MM.1S (cell line): ENCODE data around the gene ABCC1.

Experiments used
- DNase-seq: peaks from one replicate; pipeline ENCODE4 v3.0.0-alpha.2; 2015
- H2AFZ ChIP-seq: fragments of 300-600 bp; sonication (generic); 2 replicates; pipeline ENCODE4 v1.6.0; 2016; ENCODE audit warnings: antibody characterized with exemption, low read length
- H3F3A ChIP-seq: fragments of 300-600 bp; sonication (generic); 2 replicates; pipeline ENCODE4 v1.6.1; 2016; ENCODE audit warnings: mild to moderate bottlenecking, antibody characterized with exemption, low read length, moderate library complexity, mixed read lengths; ENCODE audit not compliant: insufficient read depth
- H3K27ac ChIP-seq: fragments of 300-600 bp; sonication (generic); 2 replicates; pipeline ENCODE4 v1.5.1; 2016; ENCODE audit warnings: mild to moderate bottlenecking, low read length
- H3K27me3 ChIP-seq: fragments of 300-600 bp; sonication (generic); replicated peaks from 2 replicates; pipeline ENCODE4 v1.6.0; 2016; ENCODE audit warnings: low read length; ENCODE audit not compliant: insufficient read depth
- H3K36me3 ChIP-seq: fragments of 300-600 bp; sonication (generic); replicated peaks from 2 replicates; pipeline ENCODE4 v1.6.1; 2016; ENCODE audit warnings: mild to moderate bottlenecking, low read length, mixed read lengths; ENCODE audit not compliant: insufficient read depth
- H3K4me1 ChIP-seq: fragments of 300-600 bp; sonication (generic); 2 replicates; pipeline ENCODE4 v1.6.1; 2016; ENCODE audit warnings: low read length, mixed read lengths
- H3K4me2 ChIP-seq: fragments of 300-600 bp; sonication (generic); 2 replicates; pipeline ENCODE4 v1.6.0; 2016; ENCODE audit warnings: low read depth, low read length
- H3K4me3 ChIP-seq: fragments of 300-600 bp; sonication (generic); 2 replicates; pipeline ENCODE4 v1.5.1; 2016; ENCODE audit warnings: low read length, mixed read lengths
- H3K79me2 ChIP-seq: fragments of 300-600 bp; sonication (generic); 2 replicates; pipeline ENCODE4 v1.6.1; 2016; ENCODE audit warnings: mixed run types, low read length, mixed read lengths
- H3K9ac ChIP-seq: fragments of 300-600 bp; sonication (generic); 2 replicates; pipeline ENCODE4 v1.6.1; 2016; ENCODE audit warnings: low read length, mixed read lengths
- H3K9me2 ChIP-seq: fragments of 300-600 bp; sonication (generic); replicated peaks from 2 replicates; pipeline ENCODE4 v1.6.1; 2016; ENCODE audit warnings: mild to moderate bottlenecking, low read length, mixed read lengths; ENCODE audit not compliant: insufficient read depth
- H3K9me3 ChIP-seq: fragments of 300-600 bp; sonication (generic); replicated peaks from 2 replicates; pipeline ENCODE4 v1.6.1; 2016; ENCODE audit warnings: mild to moderate bottlenecking, low read length, mixed read lengths; ENCODE audit not compliant: insufficient read depth
- H4K20me1 ChIP-seq: fragments of 300-600 bp; sonication (generic); 2 replicates; pipeline ENCODE4 v1.6.1; 2016; ENCODE audit warnings: mild to moderate bottlenecking, low read length, moderate library complexity, mixed read lengths; ENCODE audit not compliant: insufficient read depth
- CTCF ChIP-seq: fragments of 300-600 bp; sonication (generic); IDR thresholded peaks from 2 replicates; pipeline ENCODE4 v1.5.1; 2016; ENCODE audit warnings: antibody characterized with exemption, low read length, mixed read lengths
- EZH2 ChIP-seq: fragments of 300-600 bp; sonication (generic); optimal IDR thresholded peaks from 2 replicates; pipeline ENCODE3; 2017; ENCODE audit warnings: low read depth, mild to moderate bottlenecking, antibody characterized with exemption, low read length, mixed read lengths
- EZH2phosphoT487 ChIP-seq: fragments of 300-600 bp; sonication (generic); IDR thresholded peaks from 2 replicates; pipeline ENCODE4 v1.6.1; 2018; ENCODE audit warnings: antibody characterized with exemption, low read length

ABCC1 gene

GRCh38 chr16:16007743-16008111 lies 58.3 kb downstream of the ABCC1 start:
- Histone ChIP-seq H3K4me1 (peaks cover 15% of the 10 kb centered on the region), H3K27me3 (no peaks in the 10 kb centered on the region), H3K9me2 (no peaks in the 10 kb centered on the region), H3K4me2 (peak overlapping the region; percentile 73), H3K36me3 (no peaks in the 10 kb centered on the region), H3K9ac (peak overlapping the region; percentile 57; the same call in 1 of the 2 replicates), H2AFZ (peak overlapping the region; percentile 74), H3K27ac (peak overlapping the region; percentile 85), H3K9me3 (no peaks in the 10 kb centered on the region), H3K79me2 (peaks cover 18% of the 10 kb centered on the region), H3F3A (peaks cover 18% of the 10 kb centered on the region), H4K20me1 (no peaks in the 10 kb centered on the region), H3K4me3 (peak overlapping the region; percentile 46)
- TF ChIP-seq EZH2phosphoT487 (no peak), EZH2 (no peak), CTCF (no peak)
- DNase-seq, result peak; percentile 81

GRCh38 chr16:16008666-16009065 lies 59.2 kb downstream of the ABCC1 start:
- no peak overlapping the region for H2AFZ ChIP-seq
- H3K27ac ChIP-seq, result no peak overlapping the region
- no peak overlapping the region for H3K4me2 ChIP-seq
- H3K36me3 ChIP-seq, result no peaks in the 10 kb centered on the region
- no peak overlapping the region for H3K4me3 ChIP-seq
- no peak overlapping the region for H3K9ac ChIP-seq
- no peaks in the 10 kb centered on the region for H3K27me3 ChIP-seq
- DNase-seq, result no peak
- peaks cover 15% of the 10 kb centered on the region for H3K4me1 ChIP-seq
- H4K20me1 ChIP-seq, result no peaks in the 10 kb centered on the region
- H3K9me3 ChIP-seq, result no peaks in the 10 kb centered on the region
- H3K9me2 ChIP-seq, result no peaks in the 10 kb centered on the region
- TF ChIP-seq CTCF (no peak), EZH2phosphoT487 (no peak), EZH2 (no peak)
- H3F3A ChIP-seq, result peaks cover 18% of the 10 kb centered on the region
- peaks cover 18% of the 10 kb centered on the region for H3K79me2 ChIP-seq

GRCh38 chr16:16009401-16009800 lies 60.0 kb downstream of the ABCC1 start:
- H3K9ac ChIP-seq, result no peak overlapping the region
- H3K27ac ChIP-seq, result no peak overlapping the region
- TF ChIP-seq EZH2phosphoT487 (no peak), CTCF (no peak), EZH2 (no peak)

More at GRCh38 chr16:16009401-16009800, 60.0 kb downstream of the ABCC1 start:
- Histone ChIP-seq H3K36me3 (no peaks in the 10 kb centered on the region), H2AFZ (no peak overlapping the region), H3K4me3 (no peak overlapping the region), H3K27me3 (no peaks in the 10 kb centered on the region), H3K9me2 (no peaks in the 10 kb centered on the region), H3K9me3 (no peaks in the 10 kb centered on the region), H4K20me1 (no peaks in the 10 kb centered on the region), H3K79me2 (peaks cover 18% of the 10 kb centered on the region), H3K4me2 (no peak overlapping the region), H3K4me1 (peaks cover 15% of the 10 kb centered on the region), H3F3A (peaks cover 18% of the 10 kb centered on the region)
- DNase-seq, result no peak
